Gastrocnemius medialis (tissue), 4 donors: Measurements from ENCODE around the gene UGT1A9.

Source experiments
- POLR2A ChIP-seq, 2 donors: fragments of 450-650 bp; IDR thresholded peaks; one replicate each; pipeline ENCODE4 v1.6.1; 2017; ENCODE audit warnings: antibody characterized with exemption in 2 of 2, mild to moderate bottlenecking in 2 of 2, moderate library complexity in 2 of 2
- TF ChIP-seq, protein P1 (sequence below), 5 experiments: fragments of 450-650 bp in 3 of 5; fragments of 200-600 bp in 2 of 5; sonication (generic) in 2 of 5; IDR thresholded peaks in 4 of 5; conservative IDR thresholded peaks in 1 of 5; 1 replicate in 4 of 5; 2 replicates in 1 of 5; pipeline ENCODE4 v1.5.1; 2016 to 2019; ENCODE audit warnings: antibody characterized with exemption in 5 of 5, mild to moderate bottlenecking in 3 of 5, moderate library complexity in 3 of 5

DNA sequence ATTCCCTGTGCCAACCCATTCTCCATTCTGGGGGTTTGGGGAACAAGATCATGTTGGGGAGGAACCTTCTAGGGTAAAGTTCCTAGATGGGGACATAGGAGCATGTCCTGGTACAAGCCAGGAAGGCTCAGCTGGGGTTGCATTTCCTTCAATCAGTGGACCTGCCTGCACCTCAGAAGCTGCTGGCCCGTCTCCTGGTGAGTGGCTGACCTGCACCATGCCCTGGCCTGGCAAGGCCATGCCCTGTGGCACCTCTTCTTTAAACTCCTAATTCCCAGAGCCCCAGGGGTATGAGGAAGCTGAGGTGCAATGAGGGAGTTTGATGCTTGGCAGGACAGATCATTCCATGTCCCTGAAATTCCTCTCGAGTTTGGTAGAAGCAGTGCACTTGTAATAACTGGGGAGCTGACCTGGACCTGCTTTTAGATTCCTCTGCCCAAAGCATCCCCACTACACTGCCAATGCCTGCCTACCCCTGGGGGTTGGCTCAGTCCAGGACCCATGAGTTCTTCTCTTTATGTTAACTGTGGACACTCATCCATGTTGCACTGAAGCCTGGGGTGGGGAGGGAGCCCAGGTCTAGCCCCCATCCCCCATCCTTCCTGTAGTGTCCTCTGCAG, 131.7 kb downstream of the UGT1A9 start:
- TF ChIP-seq, protein P1, sequence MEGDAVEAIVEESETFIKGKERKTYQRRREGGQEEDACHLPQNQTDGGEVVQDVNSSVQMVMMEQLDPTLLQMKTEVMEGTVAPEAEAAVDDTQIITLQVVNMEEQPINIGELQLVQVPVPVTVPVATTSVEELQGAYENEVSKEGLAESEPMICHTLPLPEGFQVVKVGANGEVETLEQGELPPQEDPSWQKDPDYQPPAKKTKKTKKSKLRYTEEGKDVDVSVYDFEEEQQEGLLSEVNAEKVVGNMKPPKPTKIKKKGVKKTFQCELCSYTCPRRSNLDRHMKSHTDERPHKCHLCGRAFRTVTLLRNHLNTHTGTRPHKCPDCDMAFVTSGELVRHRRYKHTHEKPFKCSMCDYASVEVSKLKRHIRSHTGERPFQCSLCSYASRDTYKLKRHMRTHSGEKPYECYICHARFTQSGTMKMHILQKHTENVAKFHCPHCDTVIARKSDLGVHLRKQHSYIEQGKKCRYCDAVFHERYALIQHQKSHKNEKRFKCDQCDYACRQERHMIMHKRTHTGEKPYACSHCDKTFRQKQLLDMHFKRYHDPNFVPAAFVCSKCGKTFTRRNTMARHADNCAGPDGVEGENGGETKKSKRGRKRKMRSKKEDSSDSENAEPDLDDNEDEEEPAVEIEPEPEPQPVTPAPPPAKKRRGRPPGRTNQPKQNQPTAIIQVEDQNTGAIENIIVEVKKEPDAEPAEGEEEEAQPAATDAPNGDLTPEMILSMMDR (IDR thresholded peaks at IDR 0.05 in 4 of 5, conservative IDR thresholded peaks at IDR 0.05 in 1 of 5), result no peak
- TF ChIP-seq POLR2A (IDR thresholded peaks at IDR 0.05), result no peak
